Adipose tissue (tissue), 3 donors: ENCODE measurements around the gene CDK4. TPM values are rescaled to one million over a fixed set of nuclear protein-coding genes. Genes with fewer than 3 reads are reported as not detected.
A peak's percentile ranks its signal among the peaks of the same experiment; 100 is the strongest.

ENCODE experiments used
- H3K27ac ChIP-seq: one replicate; pipeline ENCODE4 v1.5.1; 2013; ENCODE audit warnings: low read depth, low read length
- WGBS, 3 donors: extraction: QIAGEN DNeasy Blood & Tissue Kit; methylation state at CpG; one replicate each; pipeline ENCODE4 v1.1.7; 2013; 5-methylcytosine and 5-hydroxymethylcytosine counted together
- polyA plus RNA-seq, 3 donors: library from polyadenylated mRNA; stranded (reverse); fragments of 200-250 nt; gene quantifications; one replicate each; pipeline ENCODE4 v1.2.3, GENCODE V29; 2013
- donor health status: healthy with polysubstance abuse.
- donor health status: Bipolar disorder and iron deficiency.
- donor health status: healthy.

Gene CDK4
- polyA plus RNA-seq, 3 donors: 50.9 to 96.4 (median 73.9) TPM

DNA sequence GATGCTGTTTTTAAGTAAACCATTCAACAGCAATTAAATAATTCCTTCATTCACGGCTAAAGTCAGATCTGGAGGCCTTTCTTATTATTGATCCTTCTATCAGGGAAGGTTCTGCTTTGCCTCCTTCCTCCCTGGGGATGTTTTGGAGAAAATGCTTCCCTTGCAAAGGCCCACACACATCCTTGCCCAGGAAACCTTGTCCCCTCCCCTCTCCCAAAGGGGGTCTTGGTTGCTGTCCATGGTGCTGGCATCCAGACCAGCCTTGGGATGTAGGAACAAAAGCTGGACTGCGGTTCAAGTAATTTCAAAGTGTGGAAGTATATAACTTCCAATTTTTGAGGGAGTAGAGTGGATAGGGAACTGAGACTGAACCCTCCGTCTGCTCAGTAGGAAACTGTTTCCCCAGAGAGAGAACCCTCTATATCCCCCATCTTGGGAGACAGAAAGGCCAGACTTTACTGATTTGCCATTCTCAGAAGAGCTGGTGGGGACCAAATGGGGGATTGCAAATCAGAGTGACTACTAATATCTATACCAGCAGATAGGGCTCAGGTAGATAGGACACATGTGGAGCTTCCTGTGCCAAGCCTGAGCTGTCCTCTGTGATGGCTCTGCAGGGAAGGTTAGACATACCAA lies 8.4 kb upstream of the CDK4 start:
- 89 to 93% (median 93%) methylated on average over 3 of the region's 3 CpGs for WGBS, 3 donors
- no peak overlapping the region for H3K27ac ChIP-seq

DNA sequence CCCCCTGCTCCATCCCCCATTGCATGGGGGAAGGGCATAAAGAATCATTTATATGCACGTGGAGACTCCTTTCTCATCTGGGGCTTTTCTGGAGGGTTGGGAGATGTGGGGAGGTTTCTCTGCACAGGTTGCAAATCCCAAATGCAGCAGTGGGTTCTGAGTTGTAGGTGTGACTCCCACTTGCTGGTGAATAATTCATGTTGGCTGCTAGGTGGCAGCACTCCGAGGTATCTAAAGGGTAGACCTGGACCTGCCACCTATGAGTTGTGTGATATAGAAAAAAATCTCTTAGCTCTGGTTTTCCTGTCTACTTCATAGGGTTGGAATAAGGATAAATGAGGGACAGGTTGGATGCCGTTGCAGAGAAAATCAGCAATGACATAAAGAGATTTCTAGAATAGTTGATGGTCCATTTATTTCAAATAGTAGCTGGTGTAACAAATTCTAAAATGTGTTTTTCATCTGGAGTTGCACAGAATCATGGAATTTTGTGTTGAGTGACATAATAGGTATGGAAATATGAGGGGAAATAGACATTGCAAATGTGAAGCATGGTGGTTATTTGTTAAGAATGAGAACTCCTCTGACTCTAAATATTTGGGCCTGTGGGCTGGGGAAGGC lies 7.4 kb upstream of the CDK4 start:
- 22 to 45% (median 42%) methylated on average over 3 of the region's 3 CpGs for WGBS, 3 donors
- no peak overlapping the region for H3K27ac ChIP-seq

DNA sequence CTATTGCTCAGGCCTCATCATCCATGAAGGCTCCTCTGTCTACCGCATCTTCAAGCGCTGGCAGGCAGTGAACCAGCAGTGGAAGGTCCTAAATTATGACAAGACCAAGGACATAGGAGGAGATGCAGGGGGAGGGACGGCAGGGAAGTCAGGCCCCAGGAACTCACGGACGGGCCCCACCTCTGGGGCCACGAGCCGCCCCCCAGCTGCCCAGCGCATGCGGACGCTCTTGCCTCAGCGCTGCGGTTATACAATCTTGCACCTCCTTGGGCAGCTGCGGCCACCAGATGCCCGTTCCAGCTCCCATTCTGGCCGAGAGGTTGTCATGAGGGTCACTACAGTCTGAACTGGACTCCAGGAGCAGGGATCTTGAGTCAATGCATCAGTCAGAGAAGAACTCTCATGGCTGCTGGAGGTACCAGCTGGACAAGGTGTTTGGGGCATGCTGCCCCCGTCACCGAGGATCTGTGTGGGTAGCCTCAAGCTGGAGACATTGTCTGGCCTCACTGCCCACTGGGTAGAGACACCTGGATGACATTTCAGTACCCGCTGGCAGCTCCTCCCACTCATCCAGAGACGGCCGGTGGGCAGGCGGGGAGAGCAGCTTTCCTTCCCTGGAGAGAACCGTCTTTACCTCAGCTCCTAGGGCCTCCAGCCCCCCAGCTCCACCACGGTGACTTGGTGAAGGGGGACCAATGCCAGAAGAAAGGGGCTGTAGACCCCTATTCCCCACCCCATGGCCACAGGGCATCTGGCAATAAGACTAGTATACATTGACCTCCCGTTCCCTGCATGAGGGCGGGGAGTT lies 6.6 kb upstream of the CDK4 start:
- no peak overlapping the region for H3K27ac ChIP-seq
- 91 to 97% (median 94%) methylated on average over 25 of the region's 25 CpGs for WGBS, 3 donors

DNA sequence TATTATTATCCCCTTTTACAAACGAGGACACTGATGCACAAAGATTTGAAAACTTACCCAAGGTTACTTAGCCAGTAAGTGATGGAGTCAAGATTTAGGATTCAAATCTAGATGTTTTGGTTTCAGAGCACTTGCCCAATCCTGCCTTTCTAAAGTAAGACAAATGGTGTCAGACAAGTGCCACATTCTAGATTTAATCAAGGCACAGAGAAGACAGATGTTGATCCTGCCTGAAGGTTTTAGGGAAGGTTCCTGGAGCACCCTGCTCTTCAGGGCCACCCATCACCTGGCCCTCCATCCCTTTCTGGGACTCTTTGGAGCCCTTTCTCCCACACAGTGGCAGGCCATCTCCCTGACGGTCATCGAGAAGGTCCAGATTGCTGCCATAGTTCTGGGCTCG lies 5.7 kb upstream of the CDK4 start:
- no peak overlapping the region for H3K27ac ChIP-seq
- WGBS, 3 donors: 95 to 96% (median 95%) methylated on average over 4 of the region's 4 CpGs

DNA sequence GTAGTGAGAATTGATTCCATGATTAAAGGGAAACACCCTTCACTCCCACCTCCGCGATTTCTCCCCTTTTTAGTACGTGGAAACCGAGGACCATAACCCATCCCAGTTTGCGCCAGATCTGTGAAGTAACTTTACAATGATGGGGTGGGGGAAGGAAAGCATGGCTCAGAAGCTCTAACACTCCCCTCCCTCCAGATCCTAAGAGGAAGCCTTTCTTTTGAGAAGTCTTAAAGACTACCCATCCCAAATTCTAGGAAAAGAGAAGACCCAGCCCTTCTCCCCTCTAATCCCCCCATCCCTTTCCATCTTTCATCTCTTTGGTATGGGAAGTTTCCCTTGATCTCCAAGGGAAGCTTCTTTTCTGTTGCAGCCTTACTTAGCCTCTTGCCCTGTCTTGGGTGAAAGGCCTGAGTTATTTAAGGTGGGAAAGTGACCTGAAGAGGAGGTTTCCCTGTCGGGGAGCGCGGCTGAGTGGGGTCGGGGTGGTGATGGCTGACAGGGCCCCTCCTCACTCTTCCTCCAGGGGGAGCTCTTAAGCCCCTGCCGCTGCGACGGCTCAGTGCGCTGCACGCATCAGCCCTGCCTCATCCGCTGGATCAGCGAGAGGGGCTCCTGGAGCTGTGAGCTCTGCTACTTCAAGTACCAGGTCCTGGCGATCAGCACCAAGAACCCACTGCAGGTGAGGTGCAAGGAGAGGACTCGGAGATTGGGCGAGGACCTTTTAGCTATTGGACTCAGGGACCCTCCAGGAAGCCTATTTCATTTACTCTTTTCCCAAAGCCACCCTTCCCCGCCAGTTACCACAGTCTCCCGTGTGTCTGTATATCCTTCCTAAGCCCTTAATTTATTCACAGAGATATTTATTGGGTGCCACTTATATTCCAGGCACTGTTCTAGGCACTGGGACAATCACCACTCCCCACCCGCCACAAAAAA lies 4.6 kb upstream of the CDK4 start:
- no peak overlapping the region for H3K27ac ChIP-seq
- 36 to 55% (median 46%) methylated on average over 21 to 22 of the region's 22 CpGs for WGBS, 3 donors

DNA sequence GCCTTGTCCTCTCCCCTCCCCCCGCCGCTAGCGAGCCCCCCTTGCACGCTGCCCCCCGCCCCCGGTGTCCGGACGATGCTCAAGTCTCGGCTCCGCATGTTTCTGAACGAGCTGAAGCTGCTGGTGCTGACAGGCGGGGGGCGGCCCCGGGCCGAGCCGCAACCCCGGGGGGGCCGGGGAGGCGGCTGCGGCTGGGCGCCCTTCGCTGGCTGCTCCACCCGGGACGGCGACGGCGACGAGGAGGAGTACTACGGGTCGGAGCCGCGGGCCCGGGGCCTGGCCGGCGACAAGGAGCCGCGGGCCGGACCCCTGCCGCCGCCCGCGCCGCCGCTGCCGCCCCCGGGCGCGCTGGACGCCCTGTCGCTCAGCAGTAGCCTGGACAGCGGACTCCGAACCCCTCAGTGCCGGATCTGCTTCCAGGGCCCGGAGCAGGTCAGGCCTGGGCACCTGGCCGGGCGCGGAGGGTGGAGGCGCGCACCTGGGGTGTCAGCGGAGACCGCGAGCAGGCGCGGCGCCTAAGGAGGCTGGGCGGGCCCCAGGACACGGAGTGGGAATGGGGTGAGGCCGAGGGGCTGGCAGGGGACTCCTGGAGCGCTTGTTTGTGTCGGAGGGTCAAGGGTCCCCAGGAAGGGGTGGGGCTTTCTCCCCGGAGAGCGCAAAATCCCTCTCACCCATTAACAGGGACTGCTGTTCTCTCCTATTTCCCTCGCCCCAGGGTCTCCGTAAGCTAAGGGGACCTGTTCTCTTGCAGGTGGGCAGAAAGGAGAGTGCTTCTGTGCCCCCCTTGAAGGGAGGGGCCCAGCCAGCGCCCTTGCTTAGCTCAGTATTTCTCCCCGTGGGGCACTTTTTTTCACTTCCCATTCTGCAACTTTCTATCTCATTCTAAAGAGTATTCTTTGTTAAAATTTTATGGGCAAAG lies 3.6 kb upstream of the CDK4 start:
- 1 to 3% (median 1%) methylated on average over 58 to 75 of the region's 76 CpGs for WGBS, 3 donors
- H3K27ac ChIP-seq: no peak overlapping the region

DNA sequence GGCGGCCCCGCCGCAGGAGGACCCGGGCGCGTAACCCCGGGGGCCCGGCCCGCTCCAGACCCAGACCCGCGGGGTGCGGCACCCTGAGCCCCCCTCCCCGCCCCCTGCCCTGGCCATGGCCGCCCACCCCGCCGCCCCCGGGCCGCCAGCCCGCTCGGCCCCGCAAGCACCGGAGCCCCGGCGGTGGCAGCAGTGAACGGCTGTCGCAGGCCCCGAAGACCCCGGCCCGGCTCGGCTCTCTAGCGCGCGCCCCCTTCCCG lies 3.0 kb upstream of the CDK4 start:
- no peak overlapping the region for H3K27ac ChIP-seq
- 0% methylated on average over 1 to 34 of the region's 34 CpGs for WGBS, 3 donors

DNA sequence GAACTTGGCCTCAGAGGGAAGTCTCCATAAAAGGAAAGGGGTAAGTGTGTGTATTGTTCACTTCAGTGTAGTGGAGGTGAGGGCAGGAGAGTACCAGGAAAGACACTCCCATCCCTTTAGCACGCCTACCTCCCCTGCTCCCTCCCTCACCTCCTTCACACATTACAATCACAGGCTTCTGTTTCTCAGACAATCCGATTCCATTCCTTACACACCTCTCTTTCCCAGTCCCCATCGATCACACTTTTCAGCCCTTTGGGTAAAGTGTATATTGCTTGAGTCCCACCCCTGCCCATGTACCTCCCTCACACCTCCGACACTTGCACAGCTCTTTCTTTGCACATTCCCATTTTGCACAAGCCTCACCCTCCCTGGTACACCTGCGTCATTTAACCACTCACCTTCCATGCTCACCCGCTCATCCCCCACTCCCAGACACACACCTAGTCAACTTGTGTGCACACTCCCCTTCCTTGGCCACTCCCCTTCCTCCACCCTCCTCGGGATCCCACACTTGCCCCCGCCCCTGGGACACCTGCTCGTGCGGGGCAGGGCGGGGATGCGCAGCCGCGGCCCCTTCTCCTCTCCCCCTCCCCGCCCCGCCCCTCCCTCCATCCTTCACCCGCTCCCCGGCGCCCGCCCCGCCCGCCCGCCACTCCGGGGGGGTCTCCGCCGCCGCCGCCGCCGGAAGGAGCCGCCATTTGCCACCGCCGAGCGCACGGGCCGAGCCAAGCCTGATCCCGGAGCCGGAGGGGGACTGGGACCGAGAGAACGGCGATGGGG lies 2.5 kb upstream of the CDK4 start, which contains the start of gene MARCHF9:
Gene MARCHF9 (plus strand): TSS at position 693 of the 783 bp plus-strand sequence. CDS start 426 bp downstream, outside the sequence.
- 1 to 2% (median 2%) methylated on average over 17 to 39 of the region's 41 CpGs for WGBS, 3 donors
- H3K27ac ChIP-seq: no peak within 1 kb of the TSS

DNA sequence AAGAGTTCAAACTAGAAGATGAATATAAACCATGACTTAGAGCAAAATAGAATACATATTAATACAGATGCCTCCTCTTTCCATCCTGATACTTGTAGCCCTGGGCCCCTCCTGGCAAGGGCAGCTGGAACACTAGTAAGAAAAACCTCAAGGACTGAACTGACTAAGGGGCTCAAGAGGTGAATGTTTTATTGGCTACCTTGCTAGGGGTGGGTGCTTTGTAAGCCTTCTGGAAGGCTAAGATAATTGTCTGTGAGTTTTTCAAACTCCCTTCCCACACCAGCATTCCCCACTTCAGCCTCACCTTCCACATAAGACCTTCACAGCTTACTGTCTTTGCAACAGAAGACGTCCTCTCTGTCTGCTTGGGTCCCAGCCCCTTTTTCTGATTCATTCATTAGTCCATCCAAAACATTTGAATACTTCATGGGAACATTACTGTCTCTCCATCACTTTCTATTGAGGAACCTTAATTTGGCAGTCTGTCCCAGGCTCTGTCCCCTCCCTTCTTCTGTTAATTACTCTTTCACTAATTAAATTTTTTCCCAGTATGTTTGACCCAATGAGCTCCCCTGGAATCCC lies 1.7 kb upstream of the CDK4 start:
- WGBS, 3 donors: 22 to 41% (median 40%) methylated on average over 1 of the region's 1 CpG
- no peak overlapping the region for H3K27ac ChIP-seq

DNA sequence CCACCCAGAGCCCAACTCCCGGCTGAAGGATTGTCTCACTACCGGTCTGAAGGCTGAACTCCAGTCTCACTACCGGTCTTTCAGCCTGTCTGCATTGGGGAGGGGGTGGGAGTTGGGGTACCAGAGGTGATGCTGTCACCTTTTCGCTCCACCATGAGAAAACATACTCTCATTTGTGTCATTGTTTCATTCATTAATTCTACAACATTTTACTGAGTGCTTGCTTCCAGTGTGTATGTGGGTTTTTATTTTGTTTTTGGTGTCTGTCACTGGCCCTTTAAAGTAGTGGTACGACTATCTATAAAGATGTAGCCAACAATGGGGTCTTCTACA lies 524 bp upstream of the CDK4 start:
- no peak overlapping the region for H3K27ac ChIP-seq
- 1 to 3% (median 2%) methylated on average over 5 of the region's 5 CpGs for WGBS, 3 donors

DNA sequence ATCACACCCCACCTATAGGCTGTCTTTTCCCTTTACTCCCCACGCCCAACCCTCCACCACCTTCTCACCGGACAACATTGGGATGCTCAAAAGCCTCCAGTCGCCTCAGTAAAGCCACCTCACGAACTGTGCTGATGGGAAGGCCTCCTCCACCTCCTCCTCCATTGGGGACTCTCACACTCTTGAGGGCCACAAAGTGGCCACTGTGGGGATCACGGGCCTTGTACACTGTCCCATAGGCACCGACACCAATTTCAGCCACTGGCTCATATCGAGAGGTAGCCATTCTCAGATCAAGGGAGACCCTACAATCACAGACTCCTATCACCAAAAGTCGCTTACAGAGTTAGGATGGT lies 700 bp downstream of the CDK4 start:
- WGBS, 3 donors: 9 to 10% (median 9%) methylated on average over 8 of the region's 8 CpGs

DNA sequence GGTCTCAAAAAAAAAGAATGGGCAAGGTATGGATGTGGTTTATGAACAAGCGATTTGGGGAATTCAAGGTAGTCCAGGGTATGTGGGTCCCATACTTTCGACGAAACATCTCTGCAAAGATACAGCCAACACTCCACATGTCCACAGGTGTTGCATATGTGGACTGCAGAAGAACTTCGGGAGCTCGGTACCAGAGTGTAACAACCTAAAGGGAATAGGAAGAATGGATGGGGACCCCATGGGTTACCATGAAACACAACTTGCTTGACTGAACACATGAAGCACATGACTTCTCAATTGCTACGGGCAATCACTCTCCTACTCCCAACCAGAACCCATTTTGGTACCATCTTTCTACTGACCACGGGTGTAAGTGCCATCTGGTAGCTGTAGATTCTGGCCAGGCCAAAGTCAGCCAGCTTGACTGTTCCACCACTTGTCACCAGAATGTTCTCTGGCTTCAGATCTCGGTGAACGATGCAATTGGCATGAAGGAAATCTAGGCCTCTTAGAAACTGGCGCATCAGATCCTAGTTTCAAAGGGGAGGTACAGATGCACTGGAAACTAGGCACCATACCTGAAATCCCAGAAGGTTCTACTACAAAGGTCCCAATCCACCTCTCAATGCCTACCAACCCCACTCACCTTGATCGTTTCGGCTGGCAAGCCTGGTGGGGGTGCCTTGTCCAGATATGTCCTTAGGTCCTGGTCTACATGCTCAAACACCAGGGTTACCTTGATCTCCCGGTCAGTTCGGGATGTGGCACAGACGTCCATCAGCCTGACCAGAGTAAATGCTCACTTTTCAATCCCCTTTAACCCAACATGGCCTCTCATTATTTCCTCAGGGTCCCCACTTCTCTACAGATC lies 1.3 kb downstream of the CDK4 start:
- WGBS, 3 donors: 89 to 91% (median 89%) methylated on average over 15 of the region's 15 CpGs

More for the DNA sequence above, 700 bp downstream of the CDK4 start:
- H3K27ac ChIP-seq: no peak overlapping the region

DNA sequence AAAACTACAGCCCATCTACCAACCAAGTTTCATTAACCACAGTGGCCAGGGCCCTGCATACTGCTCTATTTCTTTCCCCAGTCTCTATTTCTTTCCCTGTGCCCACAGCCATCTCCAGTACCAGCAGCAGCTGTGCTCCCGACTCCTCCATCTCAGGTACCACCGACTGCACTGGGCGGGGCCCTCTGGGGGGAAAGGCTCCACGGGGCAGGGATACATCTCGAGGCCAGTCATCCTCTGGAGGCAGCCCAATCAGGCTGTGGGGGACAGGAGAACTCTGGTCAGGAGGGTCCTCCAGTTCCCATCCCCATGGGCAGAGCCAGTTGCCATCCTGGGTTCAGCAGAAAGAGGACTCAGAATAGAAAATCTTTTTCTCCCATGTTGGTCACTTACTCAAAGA lies 3.0 kb downstream of the CDK4 start:
- 89 to 96% (median 92%) methylated on average over 5 of the region's 5 CpGs for WGBS, 3 donors
- no peak overlapping the region for H3K27ac ChIP-seq

More for the DNA sequence above, 1.3 kb downstream of the CDK4 start:
- H3K27ac ChIP-seq: no peak overlapping the region

DNA sequence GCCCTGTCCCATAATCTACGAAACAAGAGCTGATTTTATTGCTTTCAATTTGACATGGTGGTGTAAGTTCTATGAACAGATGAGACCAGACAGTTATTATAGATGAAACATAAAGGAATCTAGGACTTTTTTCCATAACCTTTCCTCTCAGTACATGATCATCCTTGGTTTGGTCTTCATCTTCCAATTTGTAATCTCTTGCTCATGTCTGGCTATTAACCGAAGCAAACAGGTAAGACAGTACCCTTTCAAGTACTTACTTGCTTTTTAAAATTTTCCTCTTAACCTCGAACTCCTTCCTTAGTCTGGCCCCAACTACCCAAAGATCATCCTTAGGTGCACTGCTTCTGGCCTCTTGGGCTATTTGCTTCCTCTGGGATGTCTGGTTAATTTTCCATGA lies 6.1 kb downstream of the CDK4 start:
- peak overlapping the region; percentile 96 for H3K27ac ChIP-seq
- 88 to 92% (median 88%) methylated on average over 3 of the region's 3 CpGs for WGBS, 3 donors

DNA sequence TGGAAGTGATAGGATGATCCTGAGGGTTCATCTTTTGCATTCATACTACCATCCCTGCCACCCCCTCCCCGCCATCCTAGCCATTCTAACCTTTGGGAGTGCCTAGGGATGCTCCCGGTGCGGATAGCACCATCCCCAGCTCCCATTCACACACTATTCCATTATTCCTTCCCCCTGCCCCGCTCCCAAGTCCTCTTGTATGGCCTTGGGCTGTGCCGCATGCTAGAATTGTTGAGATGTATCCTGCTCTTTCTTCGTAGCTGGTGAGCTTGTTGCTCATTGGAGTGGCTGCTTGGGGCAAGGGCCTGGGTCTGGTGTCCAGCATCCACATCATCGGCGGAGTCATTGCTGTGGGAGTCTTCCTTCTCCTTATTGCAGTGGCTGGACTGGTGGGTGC lies 6.6 kb downstream of the CDK4 start:
- H3K27ac ChIP-seq: peak overlapping the region; percentile 96
- WGBS, 3 donors: 30 to 45% (median 36%) methylated on average over 8 of the region's 8 CpGs
